ENCODE data around the gene ELMO1. TPM values are rescaled to one million over a fixed set of nuclear protein-coding genes. Genes with fewer than 3 reads are reported as not detected.

Gene ELMO1
- total and polyA plus RNA-seq, 2 of the 13 experiments (the other 11 are each of a cell fraction or from before 2014, with no cell fraction given): 0.11 to 0.17 TPM

DNA sequence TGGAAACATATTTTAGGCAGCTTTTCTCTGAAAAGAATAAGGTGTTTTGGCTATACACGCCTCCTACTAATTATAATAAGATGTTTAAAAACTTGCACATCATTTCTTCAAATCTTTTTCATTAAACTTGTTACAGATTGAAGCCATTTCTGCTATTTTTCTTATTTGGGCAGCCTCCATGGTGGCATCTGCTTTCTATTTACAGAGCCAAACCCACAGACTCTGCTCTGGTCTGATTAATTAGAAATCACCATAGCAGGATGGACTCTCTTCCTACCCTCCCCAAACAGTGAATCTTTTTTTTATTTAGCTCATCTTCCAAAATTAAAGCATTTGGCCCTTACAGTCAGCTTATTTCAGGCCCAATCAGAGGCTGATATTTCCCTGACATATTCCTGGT is 638.6 kb downstream of the ELMO1 start (continued):
- TF ChIP-seq ZNF317 (CRISPR knock-in tag; IDR thresholded peaks at IDR 0.05) (no peak), IRX3 (CRISPR knock-in tag; IDR thresholded peaks at IDR 0.05; ENCODE audit: borderline replicate concordance, low read depth) (no peak), KLF6 (CRISPR knock-in tag; IDR thresholded peaks at IDR 0.05) (no peak), ZNF101 (CRISPR knock-in tag; IDR thresholded peaks at IDR 0.05; ENCODE audit: borderline replicate concordance, low read depth) (no peak), SAFB2 (CRISPR knock-in tag; IDR thresholded peaks at IDR 0.05; ENCODE audit: borderline replicate concordance, low read depth) (no peak)

DNA sequence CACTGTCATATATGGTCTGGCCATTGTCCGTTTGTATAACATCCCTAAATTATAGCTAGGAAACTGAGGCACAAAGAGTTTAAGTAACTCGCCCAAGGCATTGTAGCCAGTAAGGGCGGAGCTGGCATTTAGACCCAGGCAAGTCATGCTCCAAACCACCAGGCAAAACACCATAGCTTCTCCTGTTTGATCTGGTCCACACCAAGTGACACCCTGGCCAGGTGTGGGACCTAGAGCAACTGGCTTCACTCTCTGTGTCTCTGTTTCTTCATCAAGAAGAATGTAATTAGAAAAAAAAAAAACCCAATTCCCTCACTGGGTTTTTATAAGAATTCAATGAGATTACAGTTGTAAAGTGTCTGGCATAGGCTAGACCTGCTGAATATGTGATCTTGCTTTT is 639.2 kb downstream of the ELMO1 start:
- Histone ChIP-seq H3K4me2 (ENCODE audit: low read depth, low read length) (no peak overlapping the region), H3K79me2 (ENCODE audit: insufficient read depth, low read length) (no peaks in the 10 kb centered on the region), H4K20me1 (ENCODE audit: insufficient read depth, low read length) (no peaks in the 10 kb centered on the region), H3K4me3 (replicated peaks in 1 of 3; ENCODE audit: insufficient read depth in 1 of 3, low read depth in 2 of 3, low read length in 3 of 3) (no peak overlapping the region), H2AFZ (ENCODE audit: low read length) (no peak overlapping the region), H3K27me3 (ENCODE audit: control insufficient read depth in 1 of 2, insufficient read depth in 2 of 2, low read length in 2 of 2) (no peaks in the 10 kb centered on the region; a peak in 1 of 5 replicates), H3K36me3 (replicated peaks in 1 of 2; ENCODE audit: control insufficient read depth in 1 of 2, insufficient read depth in 2 of 2, low read length in 2 of 2) (no peaks in the 10 kb centered on the region), H3K9ac (ENCODE audit: insufficient read depth, low read depth, low read length) (no peak overlapping the region), H3K27ac (ENCODE audit: extremely low read length, insufficient read depth, low read length) (no peak overlapping the region), H3K9me3 (ENCODE audit: low read length) (no peaks in the 10 kb centered on the region), H3K4me1 (ENCODE audit: insufficient read depth, low read length) (peaks cover 23% of the 10 kb centered on the region)
- FAIRE-seq (no peak), DNase-seq (ENCODE audit: low spot score) (no peak), ATAC-seq (no peak)
- intact Hi-C loops (cut with micrococcal nuclease; ENCODE audit: unreplicated experiment): no loop called here
- TF ChIP-seq ZNF33B (CRISPR knock-in tag; IDR thresholded peaks at IDR 0.05) (no peak), RAD21 (CRISPR knock-in tag; IDR thresholded peaks at IDR 0.05) (no peak)
- 32% methylated on average over 3 of the region's 3 CpGs for WGBS (ENCODE audit: low lambda C conversion rate)
- CTCF ChIA-PET (ENCODE audit: low intra/inter-chr PET ratio, low total read pairs): no interaction called here
- in situ Hi-C loops (cut with HindIII; ENCODE audit: extremely low pct_ligation_motif_present, low pct_unique_long_range_greater_than_20kb): no loop called here
- POLR2A ChIA-PET: no interaction called here
- BruUV-seq (replicated peaks): no TSS peak

DNA sequence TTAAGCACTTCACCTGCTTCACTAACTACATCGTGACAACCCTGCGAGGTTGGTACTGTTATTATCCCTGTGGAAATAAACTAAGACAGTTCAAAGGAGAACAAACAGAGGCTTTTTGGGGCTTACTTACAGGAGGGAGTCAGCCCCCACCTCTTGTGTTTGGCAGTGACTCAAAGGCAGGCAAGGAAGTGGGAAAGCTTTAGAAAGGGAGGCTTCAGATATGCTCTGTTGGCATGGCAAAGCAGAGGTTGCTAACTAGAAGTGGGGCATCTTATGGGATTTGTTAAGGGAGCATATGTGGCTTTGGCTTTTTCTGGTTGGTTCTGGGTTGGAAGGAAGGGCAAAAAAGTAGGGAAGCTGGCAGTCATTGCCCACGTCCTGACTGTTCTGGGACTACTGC is 639.6 kb downstream of the ELMO1 start:
- no peaks in the 10 kb centered on the region; a peak in 1 of 5 replicates for H3K27me3 ChIP-seq (ENCODE audit: control insufficient read depth in 1 of 2, insufficient read depth in 2 of 2, low read length in 2 of 2)
- H2AFZ ChIP-seq (ENCODE audit: low read length): no peak overlapping the region
- no peaks in the 10 kb centered on the region for H3K9me3 ChIP-seq (ENCODE audit: low read length)
- no peak for DNase-seq (ENCODE audit: low spot score)
- intact Hi-C loops (cut with micrococcal nuclease; ENCODE audit: unreplicated experiment): no loop called here
- in situ Hi-C loops (cut with HindIII; ENCODE audit: extremely low pct_ligation_motif_present, low pct_unique_long_range_greater_than_20kb): no loop called here
- peaks cover 19% of the 10 kb centered on the region for H3K4me1 ChIP-seq (ENCODE audit: insufficient read depth, low read length)
- TF ChIP-seq BRCA1 (CRISPR knock-in tag; IDR thresholded peaks at IDR 0.05) (no peak), ZBTB20 (CRISPR knock-in tag; IDR thresholded peaks at IDR 0.05; ENCODE audit: borderline replicate concordance, low read depth) (no peak), SUZ12 (IDR thresholded peaks at IDR 0.05; ENCODE audit: low read depth, low read length) (no peak), ZNF124 (CRISPR knock-in tag; IDR thresholded peaks at IDR 0.05) (no peak), ZNF543 (CRISPR knock-in tag; IDR thresholded peaks at IDR 0.05) (no peak), RARG (CRISPR knock-in tag; IDR thresholded peaks at IDR 0.05; ENCODE audit: low read depth) (no peak), ZMYM4 (CRISPR knock-in tag; IDR thresholded peaks at IDR 0.05) (no peak), ZNF577 (CRISPR knock-in tag; IDR thresholded peaks at IDR 0.05; ENCODE audit: borderline replicate concordance, low read depth) (no peak), POLR2AphosphoS5 (IDR thresholded peaks at IDR 0.05; ENCODE audit: low read depth, low read length) (no peak), SSRP1 (CRISPR knock-in tag; IDR thresholded peaks at IDR 0.05) (no peak), ZNF841 (CRISPR knock-in tag; IDR thresholded peaks at IDR 0.05; ENCODE audit: borderline replicate concordance) (no peak), ISL2 (CRISPR knock-in tag; IDR thresholded peaks at IDR 0.05) (no peak), DPF2 (CRISPR knock-in tag; IDR thresholded peaks at IDR 0.05; ENCODE audit: borderline replicate concordance, low read depth) (no peak)
- TF ChIP-seq, protein P1, sequence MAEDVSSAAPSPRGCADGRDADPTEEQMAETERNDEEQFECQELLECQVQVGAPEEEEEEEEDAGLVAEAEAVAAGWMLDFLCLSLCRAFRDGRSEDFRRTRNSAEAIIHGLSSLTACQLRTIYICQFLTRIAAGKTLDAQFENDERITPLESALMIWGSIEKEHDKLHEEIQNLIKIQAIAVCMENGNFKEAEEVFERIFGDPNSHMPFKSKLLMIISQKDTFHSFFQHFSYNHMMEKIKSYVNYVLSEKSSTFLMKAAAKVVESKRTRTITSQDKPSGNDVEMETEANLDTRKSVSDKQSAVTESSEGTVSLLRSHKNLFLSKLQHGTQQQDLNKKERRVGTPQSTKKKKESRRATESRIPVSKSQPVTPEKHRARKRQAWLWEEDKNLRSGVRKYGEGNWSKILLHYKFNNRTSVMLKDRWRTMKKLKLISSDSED (CRISPR knock-in tag; IDR thresholded peaks at IDR 0.05): no peak
- no peak overlapping the region for H3K9ac ChIP-seq (ENCODE audit: insufficient read depth, low read depth, low read length)
- BruUV-seq (replicated peaks): no TSS peak
- H3K27ac ChIP-seq (ENCODE audit: extremely low read length, insufficient read depth, low read length): no peak overlapping the region
- no peaks in the 10 kb centered on the region for H4K20me1 ChIP-seq (ENCODE audit: insufficient read depth, low read length)
- 13% methylated on average over 3 of the region's 3 CpGs for WGBS (ENCODE audit: low lambda C conversion rate)
- FAIRE-seq: no peak
- no peak overlapping the region for H3K4me3 ChIP-seq (replicated peaks in 1 of 3; ENCODE audit: insufficient read depth in 1 of 3, low read depth in 2 of 3, low read length in 3 of 3)
- no peak overlapping the region for H3K4me2 ChIP-seq (ENCODE audit: low read depth, low read length)
- H3K79me2 ChIP-seq (ENCODE audit: insufficient read depth, low read length): no peaks in the 10 kb centered on the region
- no peaks in the 10 kb centered on the region for H3K36me3 ChIP-seq (replicated peaks in 1 of 2; ENCODE audit: control insufficient read depth in 1 of 2, insufficient read depth in 2 of 2, low read length in 2 of 2)
- ChIA-PET POLR2A (no interaction called here), CTCF (ENCODE audit: low intra/inter-chr PET ratio, low total read pairs) (no interaction called here)
- no peak for ATAC-seq

All from HepG2 (cell line).